Natural killer cell (primary cell): ENCODE results near the gene GPR137B. TPM values are rescaled to one million over a fixed set of nuclear protein-coding genes. Genes with fewer than 3 reads are reported as not detected.

Experiments used
- ATAC-seq, 3 donors: fragments of 150-1000 bp in 2 of 3; fragments of 200-7000 bp in 1 of 3; cut with Tn5 transposase; 1 replicate in 1 of 3; 2 replicates in 2 of 3; pipeline ENCODE4 v1.10.0; 2021; ENCODE audit warnings: mild to moderate bottlenecking in 2 of 3, moderate library complexity in 2 of 3
- DNase-seq, 2 donors: peaks; one replicate each; pipeline versions ENCODE4 v3.0.0 to v3.0.0-alpha.2; 2013 to 2021; ENCODE audit warnings: mixed read lengths in 1 of 2
- H3K27ac ChIP-seq: one replicate; pipeline ENCODE4 v1.5.1; 2013; ENCODE audit warnings: mild to moderate bottlenecking, low read length
- H3K27me3 ChIP-seq: one replicate; pipeline ENCODE4 v1.6.1; 2013; ENCODE audit warnings: low read length; ENCODE audit not compliant: control insufficient read depth, insufficient read depth
- H3K36me3 ChIP-seq: one replicate; pipeline ENCODE4 v1.6.1; 2013; ENCODE audit warnings: low read length; ENCODE audit not compliant: control insufficient read depth, insufficient read depth
- H3K4me1 ChIP-seq: one replicate; pipeline ENCODE4 v1.6.1; 2013; ENCODE audit warnings: low read length; ENCODE audit not compliant: control insufficient read depth, insufficient read depth
- H3K4me3 ChIP-seq: one replicate; pipeline ENCODE4 v1.5.1; 2013; ENCODE audit warnings: low read length
- H3K9me3 ChIP-seq: one replicate; pipeline ENCODE4 v1.6.1; 2013; ENCODE audit warnings: low read length; ENCODE audit not compliant: control insufficient read depth, insufficient read depth
- H3K27ac Mint-ChIP-seq, 2 donors: one replicate each; pipeline ENCODE4 v1.8.0; 2022; ENCODE audit warnings: mild to moderate bottlenecking in 2 of 2, mixed read lengths in 2 of 2, moderate library complexity in 1 of 2
- H3K27me3 Mint-ChIP-seq, 2 donors: one replicate each; pipeline ENCODE4 v1.8.0; 2022; ENCODE audit warnings: low read depth in 2 of 2, mixed read lengths in 2 of 2
- H3K36me3 Mint-ChIP-seq: one replicate; pipeline ENCODE4 v1.8.0; 2022; ENCODE audit warnings: mixed read lengths
- H3K4me1 Mint-ChIP-seq, 2 donors: one replicate each; pipeline ENCODE4 v1.8.0; 2022; ENCODE audit warnings: mixed read lengths in 2 of 2
- H3K4me3 Mint-ChIP-seq: one replicate; pipeline ENCODE4 v1.8.0; 2022; ENCODE audit warnings: mild to moderate bottlenecking, moderate library complexity, mixed read lengths
- H3K9me3 Mint-ChIP-seq, 2 donors: one replicate each; pipeline ENCODE4 v1.8.0; 2022; ENCODE audit warnings: mixed read lengths in 2 of 2
- CTCF ChIP-seq: fragments of 200-600 bp; IDR thresholded peaks from one replicate; pipeline ENCODE4 v1.8.0; 2022; ENCODE audit warnings: antibody characterized with exemption
- WGBS: methylation state at CpG from one replicate; pipeline ENCODE4 v1.1.7; 2013; ENCODE audit warnings: missing lambda C conversion rate; ENCODE audit not compliant: insufficient coverage; 5-methylcytosine and 5-hydroxymethylcytosine counted together
- intact Hi-C: fragments of 100-400 bp; cut with micrococcal nuclease; formaldehyde crosslinking; loops from one replicate; pipeline ENCODE4 v1.14.2; 2022
- total RNA-seq, 4 donors: library from RNA; stranded (reverse); fragments of 120-200 nt in 1 of 4; gene quantifications; one replicate each; pipeline versions ENCODE4 v1.2.3 to v1.2.4, GENCODE V29; 2013 to 2022

Gene GPR137B
- total RNA-seq, 3 donors from 2014 or later (not counting 1 experiment from before 2014, with no cell fraction given), result 13.3 to 13.8 (median 13.5) TPM

GRCh38 chr1:236144033-236144432 lies 1.7 kb downstream of the GPR137B start:
- peaks cover 42 to 77% of the 10 kb centered on the region in 2 donors for H3K4me1 Mint-ChIP-seq
- Histone ChIP-seq H3K27me3 (peaks cover 13% of the 10 kb centered on the region), H3K4me3 (no peak overlapping the region), H3K27ac (no peak overlapping the region), H3K4me1 (peaks cover 30% of the 10 kb centered on the region), H3K36me3 (no peaks in the 10 kb centered on the region), H3K9me3 (no peaks in the 10 kb centered on the region)
- H3K36me3 Mint-ChIP-seq, result no peaks in the 10 kb centered on the region
- WGBS, result over 99% methylated on average over 13 of the region's 14 CpGs
- H3K4me3 Mint-ChIP-seq, result peak overlapping the region; percentile 95
- no peaks in the 10 kb centered on the region for H3K9me3 Mint-ChIP-seq
- no peak overlapping the region for H3K27ac Mint-ChIP-seq
- peaks cover 20 to 22% of the 10 kb centered on the region in 2 donors for H3K27me3 Mint-ChIP-seq
- DNase-seq (no peak), ATAC-seq (no peak)
- no peak for TF ChIP-seq CTCF
- intact Hi-C loops, result loop anchor here (5.0 kb wide), 1 partner anchor 138 kb away; the partner anchor contains the start of gene ERO1B

GRCh38 chr1:236144446-236145150 lies 2.3 kb downstream of the GPR137B start:
- no peak for DNase-seq
- TF ChIP-seq CTCF, result no peak
- Histone ChIP-seq H3K27ac (no peak overlapping the region), H3K4me3 (no peak overlapping the region), H3K36me3 (no peaks in the 10 kb centered on the region), H3K4me1 (peaks cover 30% of the 10 kb centered on the region), H3K27me3 (peaks cover 13% of the 10 kb centered on the region), H3K9me3 (no peaks in the 10 kb centered on the region)
- peaks cover 18 to 19% of the 10 kb centered on the region in 2 donors for H3K27me3 Mint-ChIP-seq
- H3K9me3 Mint-ChIP-seq, result no peaks in the 10 kb centered on the region
- no peak for ATAC-seq
- intact Hi-C loops, result loop anchor here (5.0 kb wide), 1 partner anchor 138 kb away; the partner anchor contains the start of gene ERO1B
- no peak overlapping the region for H3K27ac Mint-ChIP-seq
- H3K4me3 Mint-ChIP-seq, result peak overlapping the region; percentile 2
- no peaks in the 10 kb centered on the region for H3K36me3 Mint-ChIP-seq
- WGBS, result 90% methylated on average over 12 of the region's 12 CpGs
- peaks cover 47 to 82% of the 10 kb centered on the region in 2 donors for H3K4me1 Mint-ChIP-seq

GRCh38 chr1:236147068-236147467 lies 4.7 kb downstream of the GPR137B start:
- 91% methylated on average over 10 of the region's 10 CpGs for WGBS
- intact Hi-C loops, result no loop called here
- no peak for DNase-seq

More at GRCh38 chr1:236147068-236147467, 4.7 kb downstream of the GPR137B start:
- no peaks in the 10 kb centered on the region for H3K27me3 ChIP-seq
- ATAC-seq, result no peak
- no peaks in the 10 kb centered on the region for H3K36me3 ChIP-seq
- H3K9me3 ChIP-seq, result no peaks in the 10 kb centered on the region
- no peaks in the 10 kb centered on the region for H3K36me3 Mint-ChIP-seq
- H3K4me3 ChIP-seq, result no peak overlapping the region
- peaks cover 0 to 4% of the 10 kb centered on the region in 2 donors for H3K27me3 Mint-ChIP-seq
- H3K4me1 Mint-ChIP-seq, result peaks cover 42 to 83% of the 10 kb centered on the region in 2 donors
- H3K9me3 Mint-ChIP-seq, result no peaks in the 10 kb centered on the region
- H3K27ac Mint-ChIP-seq, result no peak overlapping the region
- no peak overlapping the region for H3K4me3 Mint-ChIP-seq
- H3K4me1 ChIP-seq, result peaks cover 20% of the 10 kb centered on the region
- no peak for TF ChIP-seq CTCF
- H3K27ac ChIP-seq, result no peak overlapping the region
